ENCODE measurements around the gene ARHGEF12.
"Not testable (repeated sequence)": the region's sequence is repeated elsewhere in the genome, so short reads cannot be mapped to it uniquely, and the experiment has no call there.

The ARHGEF12 gene

DNA sequence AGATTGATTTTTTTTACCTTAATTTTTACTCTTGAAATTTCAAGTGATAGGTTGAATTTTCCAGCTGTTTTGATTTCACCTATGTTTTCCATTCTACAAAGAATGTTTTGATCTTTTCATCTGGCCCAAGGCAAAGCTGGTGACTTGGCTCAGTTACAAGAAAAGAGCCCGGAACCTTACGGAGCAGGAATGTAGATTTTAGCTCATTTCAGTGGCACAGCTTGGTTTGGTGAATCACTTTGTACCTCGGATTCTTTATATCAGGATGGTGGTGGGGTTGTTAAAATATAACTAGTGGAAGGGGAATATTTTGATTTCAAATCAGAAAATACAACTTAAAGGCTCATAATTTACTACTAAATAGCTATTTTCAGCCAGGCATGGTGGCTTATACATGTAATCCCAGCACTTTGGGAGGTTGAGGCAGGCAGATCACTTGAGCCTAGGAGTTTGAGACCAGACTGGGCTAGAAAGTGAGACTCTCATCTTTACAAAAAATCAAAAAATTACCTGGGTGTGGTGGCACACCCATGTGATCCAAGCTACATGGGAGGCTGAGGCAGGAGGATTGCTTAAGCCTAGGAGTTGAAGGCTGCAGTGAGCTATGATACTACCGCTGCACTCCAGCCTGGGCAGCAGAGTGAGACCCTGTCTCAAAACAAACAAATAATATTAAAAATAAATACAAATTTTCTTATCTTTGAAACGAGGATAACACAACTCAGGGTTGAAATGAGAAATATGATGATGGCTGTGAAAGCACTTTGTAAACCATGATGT lies 166.0 kb downstream of the ARHGEF12 start:
- no peak for DNase-seq

DNA sequence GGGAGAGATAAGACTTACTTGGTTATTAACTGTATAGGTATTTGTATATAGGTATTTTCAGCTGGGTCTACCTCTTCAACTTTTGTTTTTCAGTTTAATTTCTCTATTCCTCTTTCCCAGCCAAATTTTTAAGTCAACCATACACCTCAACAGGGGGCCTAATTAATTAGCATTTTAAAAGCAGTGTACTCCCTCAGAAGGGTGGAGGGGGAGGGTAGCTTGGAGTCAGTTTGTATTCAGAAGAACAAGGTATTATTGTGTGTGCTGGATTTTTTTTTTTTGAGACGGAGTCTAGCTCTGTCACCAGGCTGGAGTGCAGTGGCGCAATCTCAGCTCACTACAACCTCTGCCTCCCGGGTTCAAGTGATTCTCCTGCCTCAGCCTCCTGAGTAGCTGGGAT lies 167.3 kb downstream of the ARHGEF12 start:
- not testable (repeated sequence) for DNase-seq

DNA sequence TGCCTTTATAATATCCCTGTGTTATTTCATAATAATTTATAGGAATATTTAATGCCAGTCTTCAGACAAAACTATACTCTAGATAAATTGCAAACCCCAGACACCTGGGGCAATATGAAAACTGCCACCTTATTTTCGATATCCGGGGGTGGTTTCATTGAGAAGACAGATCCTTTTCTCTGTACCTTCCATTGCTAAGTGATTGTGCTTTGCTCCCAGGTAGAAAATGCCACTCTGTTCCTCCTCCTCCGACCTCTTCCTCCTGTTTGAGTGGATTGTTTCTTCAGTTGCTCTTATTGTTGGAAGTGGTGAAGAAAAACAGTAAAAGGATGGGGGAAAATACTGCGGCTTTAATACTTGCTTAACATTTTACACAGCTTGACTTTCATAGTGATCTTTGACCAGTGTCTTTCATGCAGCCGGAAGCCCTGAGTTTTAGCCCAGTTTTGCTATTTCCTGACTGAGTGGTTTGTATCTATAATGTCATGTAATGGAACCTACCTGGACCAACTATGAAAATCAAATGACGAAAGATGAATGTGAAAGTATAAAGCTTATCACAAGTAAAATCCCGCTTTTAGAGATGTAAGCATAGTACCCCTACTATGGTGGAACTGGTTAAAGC lies 169.7 kb downstream of the ARHGEF12 start:
- no peak for DNase-seq

GRCh38 chr11:120509346-120510053 lies 173.3 kb downstream of the ARHGEF12 start:
- no peak for DNase-seq

DNA sequence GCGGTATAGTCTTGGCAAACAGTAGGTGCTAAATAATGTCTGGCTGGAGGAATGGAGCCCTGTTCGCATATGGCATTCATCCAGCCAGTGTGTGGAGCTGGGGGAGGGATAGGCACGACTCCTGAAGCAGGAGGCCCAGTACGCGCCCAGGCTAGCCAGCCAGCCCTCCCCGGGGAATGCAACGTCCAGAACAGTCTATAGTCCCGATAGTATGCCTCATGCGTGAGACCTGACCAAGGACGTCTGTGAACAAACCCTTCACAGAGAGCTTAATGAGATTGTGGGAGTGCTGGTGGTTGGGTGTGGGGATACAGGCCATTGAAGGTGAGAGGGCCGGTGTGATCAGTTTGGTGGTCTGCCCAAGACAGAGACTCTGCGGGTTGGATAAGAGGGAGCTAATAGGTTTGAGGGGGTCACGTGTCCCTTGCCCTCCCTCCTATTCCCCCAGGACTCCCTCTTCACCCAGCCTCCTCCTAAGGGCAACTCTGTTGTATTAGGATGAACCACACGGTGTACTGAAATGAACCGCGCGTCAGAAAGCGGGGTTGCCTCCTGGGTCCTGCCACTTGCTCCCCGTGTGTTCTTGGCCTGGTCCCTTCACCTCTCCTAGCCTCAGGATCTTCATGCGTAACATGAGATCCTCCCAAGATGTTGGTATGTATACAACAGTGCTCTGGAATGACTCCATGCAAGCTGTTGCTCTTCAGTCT lies 174.3 kb downstream of the ARHGEF12 start:
- no peak for DNase-seq

- DNase-seq, result peak; percentile 77
Observed at GRCh38 chr11:120511116-120511819, 175.1 kb downstream of the ARHGEF12 start, which contains the start of gene GRIK4. GRIK4 (plus strand) TSS chr11:120511748; CDS start chr11:120660319, 148,571 bp downstream.

GRCh38 chr11:120511820-120512738 lies 175.9 kb downstream of the ARHGEF12 start:
- no peak for DNase-seq

GRCh38 chr11:120512739-120513435 lies 176.7 kb downstream of the ARHGEF12 start:
- DNase-seq, result no peak

DNA sequence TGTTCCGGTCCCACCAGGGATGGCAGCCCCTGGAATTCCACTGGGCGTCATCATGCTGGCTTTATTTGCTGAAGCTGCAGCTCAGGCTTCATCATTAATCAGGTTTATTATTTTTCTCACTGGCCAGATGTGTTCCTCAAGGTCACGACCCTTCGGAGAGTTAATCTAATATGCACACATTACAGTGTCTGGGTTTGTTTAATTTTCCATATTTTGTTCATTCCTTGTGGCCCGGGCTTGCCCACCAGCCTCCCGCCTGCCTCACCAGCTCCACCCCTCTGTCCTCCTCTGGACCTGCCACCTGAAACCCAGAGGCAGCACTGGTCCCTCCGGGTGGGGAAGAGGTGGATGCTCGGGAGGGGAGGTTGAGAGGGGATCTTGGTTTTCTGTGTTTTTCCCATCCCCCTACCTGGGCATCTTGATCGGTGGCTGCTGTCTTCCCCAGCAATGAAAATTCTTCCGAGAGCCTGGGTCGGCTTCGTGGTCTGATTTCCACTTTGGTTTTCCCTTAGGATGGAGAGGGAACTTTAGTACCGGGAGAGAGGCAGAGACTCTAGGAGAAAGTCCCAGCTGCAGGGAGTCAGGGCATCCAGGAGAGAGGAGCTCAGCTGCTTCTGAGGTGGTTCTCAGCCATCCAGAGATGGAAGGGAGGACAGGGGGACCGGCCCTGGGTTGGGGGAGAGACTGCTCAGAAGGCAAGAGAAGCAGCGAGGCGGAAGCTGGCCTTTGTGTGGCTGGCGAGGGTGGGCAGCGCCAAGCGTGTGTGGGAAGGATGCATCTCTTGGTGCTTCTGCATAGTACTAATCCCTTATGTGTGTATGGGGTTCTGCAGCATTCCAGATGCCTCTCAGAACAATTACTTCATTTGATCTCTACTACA lies 177.5 kb downstream of the ARHGEF12 start:
- no peak for DNase-seq

- no peak for DNase-seq
Observed at GRCh38 chr11:120514541-120515121, 178.4 kb downstream of the ARHGEF12 start.

DNA sequence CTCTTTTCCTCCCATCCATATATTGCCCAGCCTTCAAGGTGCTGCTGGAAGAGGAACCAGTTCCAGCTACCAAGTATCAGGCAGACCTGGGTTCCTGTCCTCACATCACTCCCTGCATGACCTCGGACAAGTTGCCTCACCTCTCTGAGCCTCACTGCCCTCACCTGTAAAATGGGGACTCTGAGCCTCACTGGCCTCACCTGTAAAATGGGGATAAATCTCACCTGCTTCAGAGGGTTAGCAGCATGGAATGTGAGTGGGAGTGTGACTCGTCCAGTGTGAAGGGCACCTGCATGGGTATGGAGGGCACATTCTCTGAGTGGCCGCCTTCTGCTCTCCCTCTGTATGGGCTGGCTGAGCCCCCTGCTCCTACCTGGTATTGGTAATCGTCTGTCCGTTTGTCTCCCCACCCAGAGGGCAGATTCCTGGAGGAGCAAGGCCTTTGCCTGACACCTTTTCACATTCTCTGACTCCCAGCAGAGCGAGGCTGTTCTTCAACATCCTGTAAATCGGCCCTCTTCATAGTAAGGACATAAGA lies 179.0 kb downstream of the ARHGEF12 start:
- no peak for DNase-seq

- DNase-seq, result no peak
Observed at GRCh38 chr11:120516461-120517389, 180.5 kb downstream of the ARHGEF12 start.

- no peak for DNase-seq
Observed at GRCh38 chr11:120517390-120517761, 181.2 kb downstream of the ARHGEF12 start.

DNA sequence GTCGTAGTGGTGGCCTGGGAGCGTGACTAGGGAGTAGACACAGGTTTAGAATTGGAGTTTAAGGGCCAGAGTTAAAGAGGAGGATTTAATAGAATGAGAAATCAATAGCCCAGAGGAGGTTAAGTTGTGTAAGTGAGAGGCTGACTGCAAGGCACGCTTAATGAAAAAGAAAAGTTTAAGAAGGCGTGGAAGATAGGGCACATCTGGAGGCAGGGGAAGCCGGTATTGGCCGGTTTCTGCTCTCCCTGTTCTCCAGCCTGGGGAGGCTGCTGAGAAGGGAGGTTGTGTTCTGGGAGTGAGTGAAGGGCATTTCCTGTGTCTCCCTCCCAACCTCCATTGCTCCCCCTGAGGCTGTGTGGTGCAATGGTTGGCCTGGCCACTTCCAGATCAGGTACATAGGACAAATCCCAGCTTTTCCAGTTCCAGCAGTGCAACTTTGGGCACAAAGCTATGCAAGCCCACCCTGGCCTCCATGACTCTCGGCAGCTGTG lies 181.6 kb downstream of the ARHGEF12 start:
- DNase-seq, result no peak

DNA sequence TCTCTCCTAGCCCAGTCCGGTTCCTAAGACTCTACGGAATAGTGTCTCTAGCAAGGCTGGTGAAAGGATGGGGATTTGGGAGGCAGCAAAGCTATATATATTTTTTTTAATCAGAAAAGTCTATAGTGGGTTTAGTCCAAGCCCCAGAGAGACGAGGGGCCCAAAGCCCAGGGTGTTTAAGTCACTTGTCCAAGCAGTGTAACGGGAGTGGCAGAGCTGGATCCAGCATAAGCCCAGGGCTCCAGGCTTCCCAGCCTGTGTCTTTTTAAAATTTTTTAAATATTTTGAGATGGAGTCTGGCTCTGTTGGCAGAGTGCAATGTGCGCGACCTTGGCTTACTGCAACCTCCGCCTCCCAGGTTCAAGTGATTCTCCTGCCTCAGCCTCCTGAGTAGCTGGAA lies 182.1 kb downstream of the ARHGEF12 start:
- no peak for DNase-seq

DNA sequence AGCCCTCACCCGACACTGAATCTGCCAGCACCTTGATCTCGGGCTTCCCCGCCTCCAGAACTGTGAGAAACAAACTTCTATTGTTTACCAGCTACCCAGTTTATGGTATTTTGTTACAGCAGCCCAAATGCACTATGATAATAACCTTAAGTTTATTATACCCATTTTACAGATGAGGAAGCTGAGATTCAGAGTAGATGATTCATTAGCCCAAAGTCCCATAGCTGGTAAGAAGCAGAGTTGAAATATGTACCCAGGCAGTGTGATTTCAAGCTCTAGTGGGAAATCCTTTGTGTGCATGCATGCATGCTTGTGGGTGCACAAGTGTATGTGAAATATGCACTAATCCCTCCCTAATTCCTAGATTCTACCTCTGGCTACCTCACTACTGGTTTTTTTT lies 183.3 kb downstream of the ARHGEF12 start:
- no peak for DNase-seq

DNA sequence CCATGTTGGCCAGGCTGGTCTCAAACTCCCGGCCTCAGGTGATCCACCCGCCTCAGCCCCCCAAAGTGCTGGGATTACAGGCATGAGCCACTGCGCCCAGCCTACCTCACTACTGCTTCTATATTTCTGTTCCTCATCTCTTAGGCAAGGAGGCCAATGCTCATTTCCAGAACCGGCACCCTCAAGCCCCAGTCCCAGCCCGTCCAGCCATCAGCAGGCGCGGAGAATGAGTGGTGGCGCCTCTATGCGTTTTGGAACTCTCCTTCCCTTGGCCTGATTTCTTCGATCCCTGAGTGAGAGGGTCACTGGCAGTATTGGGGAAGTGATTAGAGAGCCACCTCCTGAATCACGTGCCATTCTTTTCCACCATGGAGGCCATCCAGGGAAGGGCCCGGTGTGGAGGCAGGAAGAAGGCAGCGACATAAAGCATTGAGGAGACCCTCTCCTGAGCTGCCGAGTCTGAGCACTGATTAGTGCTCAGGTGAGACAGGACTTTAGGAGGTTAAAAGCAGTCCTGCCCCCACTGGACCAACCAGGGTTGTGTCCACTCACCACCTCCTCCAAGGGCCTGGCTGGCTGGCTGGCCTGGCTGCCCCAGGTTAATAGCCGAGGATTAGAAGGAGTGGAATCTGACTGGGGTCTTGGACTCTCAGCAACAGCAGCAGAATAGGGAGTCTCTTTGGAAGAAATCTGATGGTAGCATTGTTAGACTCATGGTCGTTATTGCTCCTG lies 184.0 kb downstream of the ARHGEF12 start:
- DNase-seq, result no peak
